GM21825 (cell line): Measurements from ENCODE around the gene TECPR2.

Experiments
- ATAC-seq: cut with Tn5 transposase; IDR thresholded peaks from one replicate; pipeline ENCODE4 v1.9.1; 2021; ENCODE audit warnings: mild to moderate bottlenecking, moderate library complexity; ENCODE audit not compliant: unreplicated experiment

TECPR2 gene

GRCh38 chr14:102374264-102374663 lies 11.5 kb downstream of the TECPR2 start:
- ATAC-seq = no peak

DNA sequence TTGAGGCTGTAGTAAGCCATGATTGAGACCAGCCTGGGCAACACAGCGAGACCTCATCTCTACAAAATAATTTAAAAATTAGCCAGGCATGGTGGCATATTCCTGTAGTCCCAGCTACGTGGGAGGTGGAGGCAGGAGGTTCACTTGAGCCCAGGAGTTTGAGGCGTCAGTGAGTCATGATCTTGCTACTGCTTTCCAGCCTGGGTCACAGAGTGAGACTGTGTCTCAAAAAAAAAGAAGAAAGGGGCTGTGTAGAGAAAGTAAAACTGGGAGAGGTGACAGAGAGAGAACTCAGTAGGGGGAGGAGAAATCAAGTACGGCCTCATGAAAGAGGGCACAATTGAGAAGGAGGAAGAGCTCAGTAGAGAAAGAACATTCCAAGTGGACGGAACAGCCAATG lies 12.4 kb downstream of the TECPR2 start:
- no peak for ATAC-seq

GRCh38 chr14:102377696-102378095 lies 15.0 kb downstream of the TECPR2 start:
- ATAC-seq = no peak

DNA sequence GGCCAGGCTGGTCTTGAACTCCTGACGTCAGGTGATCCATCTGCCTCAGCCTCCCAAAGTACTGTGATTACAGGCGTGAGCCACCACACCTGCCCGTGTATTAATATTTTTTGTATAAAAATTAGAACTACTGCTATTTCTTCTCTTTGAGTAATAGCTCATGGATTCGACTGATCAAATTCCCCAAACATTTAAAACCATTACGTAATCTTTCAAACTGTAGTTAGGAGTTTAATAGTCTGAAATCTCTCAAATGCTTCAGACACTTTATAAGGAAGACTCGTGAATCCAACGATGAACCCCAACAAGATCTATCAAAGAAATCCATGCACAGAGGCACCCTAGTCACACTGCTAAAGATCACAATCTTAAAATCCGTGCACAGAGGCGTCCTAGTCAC lies 16.1 kb downstream of the TECPR2 start:
- no peak for ATAC-seq

DNA sequence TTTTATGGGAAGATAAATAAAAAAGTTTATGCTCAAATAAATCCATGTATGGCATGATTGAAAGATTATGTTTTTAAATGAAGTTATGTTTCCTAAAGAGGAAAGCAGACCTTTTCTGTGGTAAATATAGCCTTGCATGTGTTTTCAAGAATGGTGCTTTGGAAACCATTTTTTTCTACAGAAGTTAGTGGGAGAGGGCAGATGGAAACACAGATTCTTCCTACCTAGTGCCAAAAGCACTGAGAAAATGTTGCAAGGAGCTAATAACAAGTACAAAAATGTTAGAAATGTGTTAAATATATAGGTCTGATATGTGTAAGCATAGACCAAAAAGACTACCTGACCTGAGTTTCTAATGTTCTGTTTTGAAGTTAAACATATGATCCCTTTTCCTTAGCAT lies 24.3 kb downstream of the TECPR2 start:
- ATAC-seq = no peak

- no peak for ATAC-seq
Measured at GRCh38 chr14:102389246-102389645, 26.5 kb downstream of the TECPR2 start.

- ATAC-seq = no peak
Measured at GRCh38 chr14:102390064-102390855, 27.5 kb downstream of the TECPR2 start.

DNA sequence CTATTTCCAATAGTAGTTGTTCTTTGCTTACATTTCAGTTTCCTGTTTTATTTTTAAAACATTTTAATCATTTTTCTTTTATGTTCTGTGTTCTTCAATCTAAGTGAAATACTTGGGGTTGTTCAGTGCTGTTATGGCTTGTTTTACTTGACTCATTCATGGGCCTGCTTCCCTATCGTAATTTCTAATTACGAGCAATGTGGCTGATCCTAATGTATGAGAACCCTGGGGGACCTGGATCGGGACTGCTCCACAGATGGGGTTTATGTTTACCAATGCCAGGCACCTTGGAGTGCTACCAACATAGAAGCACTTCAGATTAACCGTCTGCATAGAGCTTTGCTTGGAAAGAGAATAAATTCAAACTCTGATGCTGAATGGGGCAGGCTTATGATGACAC lies 29.8 kb downstream of the TECPR2 start:
- no peak for ATAC-seq

- no peak for ATAC-seq
Measured at GRCh38 chr14:102394717-102395375, 32.1 kb downstream of the TECPR2 start.

DNA sequence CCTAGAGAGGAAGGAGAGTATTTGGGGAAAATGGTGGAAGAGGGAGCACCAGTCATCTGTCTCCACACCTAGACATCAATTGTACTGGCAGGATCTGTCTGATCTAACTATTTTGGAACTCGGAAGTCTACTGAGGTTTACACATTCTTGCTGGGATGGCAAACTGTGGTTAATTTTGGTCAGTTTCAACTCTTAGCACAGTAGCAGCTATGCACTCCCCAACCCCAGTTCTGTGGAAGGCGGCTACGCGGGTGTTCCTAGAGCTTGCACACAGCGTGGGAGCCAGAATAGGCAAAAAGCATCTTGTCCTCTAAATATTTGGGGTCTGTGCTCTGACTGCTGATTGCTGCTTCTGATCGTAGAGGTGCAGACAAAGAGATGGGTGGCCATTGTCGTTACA lies 33.8 kb downstream of the TECPR2 start:
- no peak for ATAC-seq

GRCh38 chr14:102403028-102403427 lies 40.3 kb downstream of the TECPR2 start:
- ATAC-seq = no peak

- no peak for ATAC-seq
Measured at GRCh38 chr14:102407258-102407657, 44.5 kb downstream of the TECPR2 start.

- no peak for ATAC-seq
Measured at GRCh38 chr14:102408724-102409123, 46.0 kb downstream of the TECPR2 start.

GRCh38 chr14:102415671-102416070 lies 52.9 kb downstream of the TECPR2 start:
- ATAC-seq = no peak

DNA sequence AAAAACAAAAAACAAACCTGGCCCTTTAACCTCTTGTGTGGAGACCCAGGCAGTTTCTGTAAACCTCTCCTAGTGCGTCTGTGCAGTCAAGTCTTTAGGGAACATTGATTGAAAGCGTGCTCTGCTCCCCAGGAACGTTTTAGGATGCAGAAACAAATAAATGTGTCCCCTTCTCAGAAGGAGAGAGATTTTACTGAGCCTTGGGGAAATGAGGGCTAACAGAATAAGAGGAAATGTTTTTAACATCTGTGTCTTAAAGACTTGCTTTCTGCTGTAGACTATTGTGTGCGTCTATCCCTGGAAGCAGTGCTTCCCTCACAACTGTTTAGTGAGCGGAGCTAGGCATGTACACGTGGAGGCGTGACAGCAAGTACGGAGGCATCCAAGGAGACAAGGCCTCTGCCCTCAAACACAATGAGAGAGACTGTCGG lies 54.3 kb downstream of the TECPR2 start:
- no peak for ATAC-seq

- ATAC-seq = no peak
Measured at GRCh38 chr14:102417646-102418045, 54.9 kb downstream of the TECPR2 start.

DNA sequence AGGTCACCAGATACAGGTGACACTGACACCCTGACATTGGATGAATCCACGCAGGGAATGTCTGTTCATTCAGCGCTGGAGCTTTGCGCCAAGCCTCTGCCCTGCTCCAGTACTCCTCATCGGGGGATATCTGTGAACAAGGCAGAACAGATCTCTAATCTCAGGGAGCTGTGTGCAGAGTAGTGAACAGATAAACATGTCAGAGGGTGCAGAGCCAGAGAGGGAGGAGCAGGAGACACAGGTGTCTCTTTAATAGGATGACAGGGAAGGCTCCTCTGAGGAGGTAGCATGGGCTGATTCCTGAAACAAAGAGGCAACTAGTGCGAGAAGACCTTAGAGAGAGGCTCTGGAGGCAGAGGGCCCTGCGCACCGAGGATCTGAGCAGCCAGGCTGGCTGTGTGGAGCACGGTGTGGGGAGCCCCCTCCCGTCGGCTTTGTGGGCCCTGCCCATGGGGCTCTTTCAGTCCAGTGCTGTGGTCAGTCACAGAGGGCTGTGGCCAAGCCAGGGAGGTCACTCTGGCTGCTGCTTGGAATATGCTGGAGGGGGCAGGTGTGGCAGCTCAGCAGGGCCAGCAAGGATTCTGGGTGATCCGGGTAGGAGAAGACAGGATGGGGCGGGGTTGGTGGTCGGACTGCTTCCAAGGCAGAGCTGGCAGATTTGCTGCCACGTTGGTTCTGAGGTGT lies 55.6 kb downstream of the TECPR2 start:
- no peak for ATAC-seq

DNA sequence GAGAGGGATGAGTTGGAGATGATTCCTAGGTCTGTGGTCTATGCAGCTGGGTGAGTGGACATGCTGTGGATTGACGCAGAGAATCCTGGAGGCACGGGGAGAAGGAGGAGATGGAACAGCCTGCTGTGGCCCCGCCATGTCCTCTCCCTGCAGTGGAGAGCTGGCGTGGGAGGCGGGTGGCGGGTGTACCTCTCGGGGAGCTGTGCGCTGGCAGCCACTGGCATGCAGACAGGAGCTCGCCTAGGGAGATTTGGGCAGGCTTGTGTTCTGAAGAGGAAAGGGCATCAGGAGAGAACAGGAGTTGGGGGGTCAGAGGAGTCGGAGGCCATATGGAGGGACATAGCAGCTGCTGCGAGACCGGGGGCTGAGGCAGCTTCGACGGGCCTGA lies 56.1 kb downstream of the TECPR2 start:
- ATAC-seq = no peak

- no peak for ATAC-seq
Measured at GRCh38 chr14:102419276-102419675, 56.5 kb downstream of the TECPR2 start.

GRCh38 chr14:102419716-102420115 lies 57.0 kb downstream of the TECPR2 start:
- no peak for ATAC-seq

DNA sequence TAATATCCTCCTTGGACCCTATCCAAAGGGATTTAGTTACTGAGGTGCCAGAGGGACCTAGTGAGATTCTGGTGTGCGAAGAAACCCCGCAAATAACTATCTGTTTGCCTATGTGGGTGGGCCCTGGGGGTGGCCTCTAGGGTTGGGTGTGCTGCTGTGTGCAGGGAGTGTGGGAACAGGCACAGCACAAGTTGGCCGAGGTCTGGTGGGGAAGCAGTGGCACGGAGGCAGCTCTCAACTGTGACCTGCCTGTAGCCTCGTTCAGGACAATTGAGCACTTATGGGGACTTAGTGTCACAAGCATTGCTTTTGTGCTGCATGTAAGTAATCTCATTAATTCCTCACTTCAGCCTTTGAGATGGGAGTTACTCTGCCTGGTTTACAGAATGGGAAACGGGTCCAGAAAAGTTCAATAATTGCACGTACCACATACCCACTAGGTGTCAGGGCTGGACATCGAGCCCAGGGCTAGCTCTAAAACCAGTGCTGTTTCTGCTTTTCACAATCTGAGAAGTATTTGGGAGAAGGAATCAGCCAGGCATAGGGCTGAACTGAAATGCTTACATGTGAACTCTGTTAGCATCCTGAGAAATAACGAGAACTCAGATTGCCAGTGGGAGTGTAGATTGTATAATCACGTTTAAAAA lies 58.8 kb downstream of the TECPR2 start:
- no peak for ATAC-seq
